ENCODE results near the gene GALNT18.

GALNT18 gene

GRCh38 chr11:11400121-11400520 is 221.7 kb downstream of the GALNT18 start:
- no peaks in the 10 kb centered on the region for H3K36me3 ChIP-seq (ENCODE audit: control insufficient read depth in 2 of 2, insufficient read depth in 1 of 2, low read length in 2 of 2)
- H3K4me3 ChIP-seq (ENCODE audit: low read depth, low read length), result no peak overlapping the region
- no peaks in the 10 kb centered on the region for H3K4me1 ChIP-seq (ENCODE audit: control insufficient read depth, insufficient read depth, low read length)
- ChIA-PET CTCF (interaction anchor here (0.6 to 1.6 kb wide), 7 partner anchors 18 to 387 kb away, joined by 3 to 6 read pairs (median 3); no protein-coding TSS in a partner anchor), POLR2A (no interaction called here)
- no peak for TF ChIP-seq ZNF302 (tag by site-specific recombination; IDR thresholded peaks at IDR 0.05; ENCODE audit: low read depth)
- TF ChIP-seq ZBTB48 (tag by site-specific recombination; IDR thresholded peaks at IDR 0.05), result no peak
- TF ChIP-seq YY1 (tag by site-specific recombination; IDR thresholded peaks at IDR 0.05), result no peak
- no peak for TF ChIP-seq ZNF174 (tag by site-specific recombination; IDR thresholded peaks at IDR 0.05)
- TF ChIP-seq TSHZ1 (tag by site-specific recombination; IDR thresholded peaks at IDR 0.05; ENCODE audit: borderline replicate concordance), result no peak
- no peak for TF ChIP-seq PRDM4 (tag by site-specific recombination; IDR thresholded peaks at IDR 0.05)
- TF ChIP-seq GLI2 (tag by site-specific recombination; IDR thresholded peaks at IDR 0.05; ENCODE audit: borderline replicate concordance, low read depth), result no peak
- no peak for TF ChIP-seq KLF1 (tag by site-specific recombination; IDR thresholded peaks at IDR 0.05)
- no peak for TF ChIP-seq ZNF2 (tag by site-specific recombination; IDR thresholded peaks at IDR 0.05)
- TF ChIP-seq ZBTB1 (tag by site-specific recombination; IDR thresholded peaks at IDR 0.05), result no peak
- TF ChIP-seq ZNF677 (tag by site-specific recombination; IDR thresholded peaks at IDR 0.05), result no peak
- H3K9me3 ChIP-seq (ENCODE audit: control insufficient read depth, insufficient read depth, low read depth, low read length), result no peaks in the 10 kb centered on the region
- H3K27ac ChIP-seq (ENCODE audit: extremely low read depth, low read depth, low read length), result no peak overlapping the region

DNA sequence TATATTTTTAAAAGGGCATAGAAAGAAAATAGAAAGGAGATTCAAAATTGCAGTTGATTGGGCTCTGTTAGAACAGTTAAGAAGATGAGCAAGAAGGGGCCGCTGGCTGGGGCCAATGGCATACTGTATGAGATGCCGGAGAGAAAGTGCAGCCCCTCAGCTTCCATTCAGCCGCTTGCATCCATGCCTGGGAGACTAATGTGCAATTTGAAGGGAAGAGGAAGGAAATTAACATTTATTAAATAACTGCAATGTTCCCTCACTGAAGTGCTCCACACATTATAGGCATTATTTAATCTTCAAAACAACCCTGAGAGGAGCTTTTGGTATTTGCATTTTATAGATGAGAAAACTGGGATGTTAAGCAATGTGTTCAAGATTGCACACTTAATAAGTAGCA is 224.0 kb downstream of the GALNT18 start:
- H3K36me3 ChIP-seq (ENCODE audit: control insufficient read depth in 2 of 2, insufficient read depth in 1 of 2, low read length in 2 of 2), result no peaks in the 10 kb centered on the region
- POLR2A ChIA-PET, result no interaction called here
- CTCF ChIA-PET, result interaction anchor here (0.6 to 1.6 kb wide), 3 partner anchors 19 to 410 kb away, joined by 3 to 8 read pairs (median 4); no protein-coding TSS in a partner anchor
- H3K4me3 ChIP-seq (ENCODE audit: low read depth, low read length), result no peak overlapping the region
- H3K4me1 ChIP-seq (ENCODE audit: control insufficient read depth, insufficient read depth, low read length), result no peaks in the 10 kb centered on the region
- no peaks in the 10 kb centered on the region for H3K9me3 ChIP-seq (ENCODE audit: control insufficient read depth, insufficient read depth, low read depth, low read length)
- no peak for TF ChIP-seq ZNF510 (tag by site-specific recombination; IDR thresholded peaks at IDR 0.05; ENCODE audit: insufficient replicate concordance)
- no peak for TF ChIP-seq ZNF555 (tag by site-specific recombination; conservative IDR thresholded peaks at IDR 0.05)
- TF ChIP-seq ZNF449 (tag by site-specific recombination; IDR thresholded peaks at IDR 0.05), result no peak
- no peak for TF ChIP-seq ZNF23 (tag by site-specific recombination; IDR thresholded peaks at IDR 0.05; ENCODE audit: borderline replicate concordance)
- no peak overlapping the region for H3K27ac ChIP-seq (ENCODE audit: extremely low read depth, low read depth, low read length)
